Panc1 (cell line): ENCODE results near the gene CEP290.

Experiments
- CTCF ChIP-seq: fragments of 450-650 bp; IDR thresholded peaks from 2 replicates; pipeline ENCODE4 v1.5.1; 2017; ENCODE audit warnings: mild to moderate bottlenecking
- POLR2AphosphoS5 ChIP-seq: IDR thresholded peaks from 2 replicates; pipeline ENCODE4 v1.6.1; 2012; ENCODE audit warnings: mild to moderate bottlenecking, low read depth, low read length, moderate library complexity
- REST ChIP-seq, 2 experiments: IDR thresholded peaks; 2 replicates each; pipeline ENCODE4 v1.6.1; 2011 to 2012; ENCODE audit warnings: low read depth in 2 of 2, control low read depth in 1 of 2, low read length in 1 of 2, mild to moderate bottlenecking in 1 of 2, moderate library complexity in 1 of 2; ENCODE audit not compliant: insufficient read depth in 1 of 2
- SIN3A ChIP-seq: IDR thresholded peaks from 2 replicates; pipeline ENCODE4 v1.6.1; 2012; ENCODE audit warnings: low read depth, mild to moderate bottlenecking, low read length, moderate library complexity, borderline replicate concordance; ENCODE audit not compliant: insufficient read depth
- TCF7L2 ChIP-seq: IDR thresholded peaks from 2 replicates; pipeline ENCODE4 v1.6.1; 2011; ENCODE audit warnings: mild to moderate bottlenecking, low read depth, low read length, inconsistent platforms

- no peak for TF ChIP-seq CTCF
- no peak for TF ChIP-seq REST (IDR thresholded peaks at IDR 0.05; ENCODE audit: insufficient read depth in 1 of 2, low read depth in 2 of 2, low read length in 1 of 2)
- TF ChIP-seq POLR2AphosphoS5 = no peak
- no peak for TF ChIP-seq SIN3A
- TF ChIP-seq TCF7L2 = no peak
These were observed 105.4 kb downstream of the CEP290 start for GRCh38 chr12:88036353-88036965.
